ENCODE results near the gene ITIH1. TPM values are rescaled to one million over a fixed set of nuclear protein-coding genes. Genes with fewer than 3 reads are reported as not detected.

Gene ITIH1
- total and polyA plus RNA-seq, 2 of the 4 experiments (the other 2 are of a cell fraction), result not detected

DNA sequence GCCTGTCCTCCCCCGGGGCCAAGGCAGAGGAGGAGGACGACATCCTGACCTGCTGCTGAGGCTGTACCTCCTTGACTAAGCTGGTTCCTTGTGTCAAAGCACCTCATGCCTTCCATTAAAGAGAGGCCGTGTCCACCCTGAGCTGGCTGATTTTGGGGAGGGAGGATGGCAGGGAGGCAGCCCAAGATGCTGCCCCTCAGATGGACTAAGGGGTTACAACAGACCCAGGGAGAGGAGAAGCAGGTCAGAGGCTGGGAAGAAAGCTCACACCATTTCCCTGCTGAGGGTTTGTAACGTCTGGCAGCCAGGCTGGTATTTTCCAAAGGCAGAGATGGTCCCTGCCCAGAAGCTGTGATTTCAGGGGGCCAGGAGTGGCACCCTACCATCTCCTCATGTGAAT, 14.5 kb downstream of the ITIH1 start:
- Histone ChIP-seq H3K4me3 (ENCODE audit: insufficient read depth, low read depth, low read length) (no peak overlapping the region), H4K20me1 (ENCODE audit: insufficient read depth, low read length) (no peaks in the 10 kb centered on the region), H4K91ac (ENCODE audit: insufficient read depth, low read depth, low read length) (no peak overlapping the region), H3K4me1 (ENCODE audit: control insufficient read depth, insufficient read depth, low read length) (no peaks in the 10 kb centered on the region), H3K36me3 (ENCODE audit: control insufficient read depth, insufficient read depth, low read length) (no peaks in the 10 kb centered on the region), H4K5ac (ENCODE audit: low read depth, low read length) (no peak overlapping the region), H2AK5ac (ENCODE audit: low read depth, low read length) (no peak overlapping the region), H3K14ac (replicated peaks; ENCODE audit: low read depth, low read length) (no peak overlapping the region), H3K9me3 (ENCODE audit: control insufficient read depth, insufficient read depth, low read length) (no peaks in the 10 kb centered on the region), H2BK120ac (ENCODE audit: low read depth, low read length) (no peak overlapping the region), H2BK5ac (ENCODE audit: low read depth, low read length, poor library complexity, severe bottlenecking) (no peak overlapping the region), H3K56ac (ENCODE audit: extremely low read depth, insufficient read depth, low read length) (no peak overlapping the region), H3K4ac (ENCODE audit: low read depth, low read length) (no peak overlapping the region), H3K27me3 (ENCODE audit: control insufficient read depth, insufficient read depth, low read length) (peaks cover 35% of the 10 kb centered on the region; the same call in 1 of the 2 replicates), H3K9me1 (ENCODE audit: insufficient read depth, low read length) (no peaks in the 10 kb centered on the region), H3K27ac (ENCODE audit: insufficient read depth, low read length) (no peak overlapping the region), H3K9ac (ENCODE audit: low read depth, low read length) (no peak overlapping the region), H3K4me2 (ENCODE audit: low read depth, low read length) (no peak overlapping the region), H3K79me1 (ENCODE audit: low read depth in 1 of 2, low read length in 2 of 2) (no peaks in the 10 kb centered on the region), H4K8ac (ENCODE audit: low read depth in 2 of 2, low read length in 2 of 2) (no peak overlapping the region), H2BK15ac (ENCODE audit: low read depth, low read length) (no peak overlapping the region), H2BK20ac (ENCODE audit: low read depth, low read length) (no peak overlapping the region), H3K18ac (ENCODE audit: low read depth, low read length) (no peak overlapping the region), H2AFZ (replicated peaks; ENCODE audit: low read length, poor library complexity) (no peak overlapping the region), H3K23ac (ENCODE audit: low read depth, low read length) (no peak overlapping the region), H2AK9ac (replicated peaks; ENCODE audit: low read depth, low read length, poor library complexity) (no peak overlapping the region)
- WGBS, 2 experiments (ENCODE audit: extremely low coverage in 2 of 2, insufficient read length in 1 of 2), result 20% methylated on average over 1 of the region's 4 CpGs; no CpG with 5 or more reads in 1 of the 2 experiments
- in situ Hi-C loops (cut with MboI; ENCODE audit: low sequenced_read_pairs), result no loop called here
- intact Hi-C loops (cut with micrococcal nuclease), result no loop called here
- DNase-seq, result no peak
- dilution Hi-C loops (cut with HindIII; ENCODE audit: low sequenced_read_pairs, unreplicated experiment), result no loop called here
- no peak for TF ChIP-seq BHLHE40 (IDR thresholded peaks at IDR 0.05; ENCODE audit: low read depth, low read length)
- TF ChIP-seq RAD21 (IDR thresholded peaks at IDR 0.05; ENCODE audit: low read length), result no peak
- TF ChIP-seq, protein P1, sequence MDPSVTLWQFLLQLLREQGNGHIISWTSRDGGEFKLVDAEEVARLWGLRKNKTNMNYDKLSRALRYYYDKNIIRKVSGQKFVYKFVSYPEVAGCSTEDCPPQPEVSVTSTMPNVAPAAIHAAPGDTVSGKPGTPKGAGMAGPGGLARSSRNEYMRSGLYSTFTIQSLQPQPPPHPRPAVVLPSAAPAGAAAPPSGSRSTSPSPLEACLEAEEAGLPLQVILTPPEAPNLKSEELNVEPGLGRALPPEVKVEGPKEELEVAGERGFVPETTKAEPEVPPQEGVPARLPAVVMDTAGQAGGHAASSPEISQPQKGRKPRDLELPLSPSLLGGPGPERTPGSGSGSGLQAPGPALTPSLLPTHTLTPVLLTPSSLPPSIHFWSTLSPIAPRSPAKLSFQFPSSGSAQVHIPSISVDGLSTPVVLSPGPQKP (IDR thresholded peaks at IDR 0.05; ENCODE audit: borderline replicate concordance, low read depth, low read length), result no peak
- no peak for TF ChIP-seq CHD1 (IDR thresholded peaks at IDR 0.05; ENCODE audit: low read depth, low read length)
- no peak for TF ChIP-seq MXI1 (IDR thresholded peaks at IDR 0.05; ENCODE audit: borderline replicate concordance, low read depth, low read length)
- TF ChIP-seq MAFK (IDR thresholded peaks at IDR 0.05; ENCODE audit: low read depth, low read length), result no peak
- TF ChIP-seq RFX5 (IDR thresholded peaks at IDR 0.05; ENCODE audit: low read depth, low read length), result no peak
- no peak for TF ChIP-seq NFE2L2 (IDR thresholded peaks at IDR 0.05; ENCODE audit: low read depth, low read length)
- TF ChIP-seq CEBPB (IDR thresholded peaks at IDR 0.05; ENCODE audit: low read depth, low read length), result no peak
- no peak for TF ChIP-seq POLR2A (IDR thresholded peaks at IDR 0.05; ENCODE audit: low read depth, low read length)
- TF ChIP-seq, protein P2, sequence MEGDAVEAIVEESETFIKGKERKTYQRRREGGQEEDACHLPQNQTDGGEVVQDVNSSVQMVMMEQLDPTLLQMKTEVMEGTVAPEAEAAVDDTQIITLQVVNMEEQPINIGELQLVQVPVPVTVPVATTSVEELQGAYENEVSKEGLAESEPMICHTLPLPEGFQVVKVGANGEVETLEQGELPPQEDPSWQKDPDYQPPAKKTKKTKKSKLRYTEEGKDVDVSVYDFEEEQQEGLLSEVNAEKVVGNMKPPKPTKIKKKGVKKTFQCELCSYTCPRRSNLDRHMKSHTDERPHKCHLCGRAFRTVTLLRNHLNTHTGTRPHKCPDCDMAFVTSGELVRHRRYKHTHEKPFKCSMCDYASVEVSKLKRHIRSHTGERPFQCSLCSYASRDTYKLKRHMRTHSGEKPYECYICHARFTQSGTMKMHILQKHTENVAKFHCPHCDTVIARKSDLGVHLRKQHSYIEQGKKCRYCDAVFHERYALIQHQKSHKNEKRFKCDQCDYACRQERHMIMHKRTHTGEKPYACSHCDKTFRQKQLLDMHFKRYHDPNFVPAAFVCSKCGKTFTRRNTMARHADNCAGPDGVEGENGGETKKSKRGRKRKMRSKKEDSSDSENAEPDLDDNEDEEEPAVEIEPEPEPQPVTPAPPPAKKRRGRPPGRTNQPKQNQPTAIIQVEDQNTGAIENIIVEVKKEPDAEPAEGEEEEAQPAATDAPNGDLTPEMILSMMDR (conservative IDR thresholded peaks at IDR 0.05; ENCODE audit: low read depth, low read length), result no peak
- TF ChIP-seq SMC3 (IDR thresholded peaks at IDR 0.05; ENCODE audit: low read depth, low read length), result no peak
- TF ChIP-seq RCOR1 (IDR thresholded peaks at IDR 0.05; ENCODE audit: insufficient replicate concordance, low read length), result no peak
- no peak for TF ChIP-seq MAZ (IDR thresholded peaks at IDR 0.05; ENCODE audit: borderline replicate concordance, low read depth, low read length)
- no peak for TF ChIP-seq FOS (IDR thresholded peaks at IDR 0.05; ENCODE audit: low read depth, low read length)
- TF ChIP-seq, protein P3, sequence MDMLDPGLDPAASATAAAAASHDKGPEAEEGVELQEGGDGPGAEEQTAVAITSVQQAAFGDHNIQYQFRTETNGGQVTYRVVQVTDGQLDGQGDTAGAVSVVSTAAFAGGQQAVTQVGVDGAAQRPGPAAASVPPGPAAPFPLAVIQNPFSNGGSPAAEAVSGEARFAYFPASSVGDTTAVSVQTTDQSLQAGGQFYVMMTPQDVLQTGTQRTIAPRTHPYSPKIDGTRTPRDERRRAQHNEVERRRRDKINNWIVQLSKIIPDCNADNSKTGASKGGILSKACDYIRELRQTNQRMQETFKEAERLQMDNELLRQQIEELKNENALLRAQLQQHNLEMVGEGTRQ (IDR thresholded peaks at IDR 0.05; ENCODE audit: low read depth, low read length), result no peak
- ChIA-PET POLR2A (ENCODE audit: unreplicated experiment) (no interaction called here), CTCF (interaction anchor here (1.5 kb wide), 1 partner anchor 11 kb away, joined by 5 read pairs; no protein-coding TSS in a partner anchor)
- no peak for ATAC-seq (ENCODE audit: low read depth)
- no TSS peak for BruUV-seq (replicated peaks)

All from IMR-90 (cell line).